Measurements from ENCODE around the gene CYP2U1. TPM values are rescaled to one million over a fixed set of nuclear protein-coding genes. Genes with fewer than 3 reads are reported as not detected.

Gene CYP2U1
- total and polyA plus RNA-seq, 2 of the 4 experiments (the other 2 are of a cell fraction): 6.1 to 11.1 TPM

- Histone ChIP-seq H2BK20ac (ENCODE audit: low read depth, low read length) (no peak overlapping the region), H3K36me3 (ENCODE audit: control insufficient read depth, insufficient read depth, low read length) (no peaks in the 10 kb centered on the region), H3K27me3 (ENCODE audit: control insufficient read depth, insufficient read depth, low read length) (no peaks in the 10 kb centered on the region), H3K9me1 (ENCODE audit: insufficient read depth, low read length) (peaks cover 19% of the 10 kb centered on the region), H3K27ac (ENCODE audit: insufficient read depth, low read length) (no peak overlapping the region), H2AFZ (replicated peaks; ENCODE audit: low read length, poor library complexity) (no peak overlapping the region), H2BK15ac (ENCODE audit: low read depth, low read length) (no peak overlapping the region), H4K5ac (ENCODE audit: low read depth, low read length) (no peak overlapping the region), H2BK5ac (ENCODE audit: low read depth, low read length, poor library complexity, severe bottlenecking) (no peak overlapping the region), H2AK5ac (ENCODE audit: low read depth, low read length) (no peak overlapping the region), H2AK9ac (replicated peaks; ENCODE audit: low read depth, low read length, poor library complexity) (no peak overlapping the region), H3K14ac (replicated peaks; ENCODE audit: low read depth, low read length) (no peak overlapping the region), H4K91ac (ENCODE audit: insufficient read depth, low read depth, low read length) (no peak overlapping the region), H2BK120ac (ENCODE audit: low read depth, low read length) (no peak overlapping the region), H3K4me3 (ENCODE audit: insufficient read depth, low read depth, low read length) (no peak overlapping the region), H3K18ac (ENCODE audit: low read depth, low read length) (no peak overlapping the region), H3K9ac (ENCODE audit: low read depth, low read length) (no peak overlapping the region), H3K79me1 (ENCODE audit: low read depth in 1 of 2, low read length in 2 of 2) (peaks cover 4 to 25% of the 10 kb centered on the region in 2 experiments; a peak in 3 of 4 replicates), H3K4ac (ENCODE audit: low read depth, low read length) (no peak overlapping the region), H4K8ac (ENCODE audit: low read depth in 2 of 2, low read length in 2 of 2) (no peak overlapping the region), H3K9me3 (ENCODE audit: control insufficient read depth, insufficient read depth, low read length) (no peaks in the 10 kb centered on the region), H4K20me1 (ENCODE audit: insufficient read depth, low read length) (peaks cover 14% of the 10 kb centered on the region; the same call in 1 of the 2 replicates), H3K4me2 (ENCODE audit: low read depth, low read length) (no peak overlapping the region), H3K4me1 (ENCODE audit: control insufficient read depth, insufficient read depth, low read length) (peaks cover 8% of the 10 kb centered on the region), H3K56ac (ENCODE audit: extremely low read depth, insufficient read depth, low read length) (no peak overlapping the region), H3K23ac (ENCODE audit: low read depth, low read length) (no peak overlapping the region)
- in situ Hi-C loops (cut with MboI; ENCODE audit: low sequenced_read_pairs): no loop called here
- no peak for ATAC-seq (ENCODE audit: low read depth)
- dilution Hi-C loops (cut with HindIII; ENCODE audit: low sequenced_read_pairs, unreplicated experiment): no loop called here
- DNase-seq: no peak
- ChIA-PET POLR2A (ENCODE audit: unreplicated experiment) (no interaction called here), CTCF (no interaction called here)
- no CpG with 5 or more reads among the region's 2 CpGs for WGBS, 2 experiments (ENCODE audit: extremely low coverage in 2 of 2, insufficient read length in 1 of 2)
- TF ChIP-seq ELK1 (IDR thresholded peaks at IDR 0.05; ENCODE audit: borderline replicate concordance, low read depth, low read length) (no peak), RAD21 (IDR thresholded peaks at IDR 0.05; ENCODE audit: low read length) (no peak), CHD1 (IDR thresholded peaks at IDR 0.05; ENCODE audit: low read depth, low read length) (no peak), CEBPB (IDR thresholded peaks at IDR 0.05; ENCODE audit: low read depth, low read length) (peak; percentile 70), FOS (IDR thresholded peaks at IDR 0.05; ENCODE audit: low read depth, low read length) (no peak)
- intact Hi-C loops (cut with micrococcal nuclease): loop anchor here (10.0 kb wide), 1 partner anchor 245 kb away; no protein-coding TSS in a partner anchor
- no TSS peak for BruUV-seq (replicated peaks)
These were observed 68.7 kb downstream of the CYP2U1 start for GRCh38 chr4:107999932-108000539.
